Right lobe of liver (tissue), 6 donors: Measurements from ENCODE around the gene ADAM12. TPM values are rescaled to one million over a fixed set of nuclear protein-coding genes. Genes with fewer than 3 reads are reported as not detected.

Source experiments
- ATAC-seq, 4 donors: fragments of 200-7000 bp; cut with Tn5 transposase; one replicate each; pipeline ENCODE4 v1.9.1; 2020; ENCODE audit warnings: mild to moderate bottlenecking in 4 of 4, moderate library complexity in 4 of 4
- DNase-seq, 3 donors: peaks; one replicate each; pipeline ENCODE4 v3.0.0-alpha.2; 2020
- H3K27ac ChIP-seq, 3 donors: fragments of 200-600 bp; one replicate each; pipeline ENCODE4 v1.8.0; 2022
- H3K27me3 ChIP-seq, 2 donors: fragments of 200-600 bp; one replicate each; pipeline ENCODE4 v1.8.0; 2022
- H3K36me3 ChIP-seq, 4 donors: fragments of 200-600 bp; sonication (generic) in 1 of 4; one replicate each; pipeline versions ENCODE4 v1.5.1 to v1.8.0; 2017 to 2022; ENCODE audit warnings: control low read depth in 1 of 4
- H3K4me1 ChIP-seq, 4 donors: fragments of 200-600 bp; sonication (generic) in 1 of 4; one replicate each; pipeline versions ENCODE4 v1.5.1 to v1.8.0; 2017 to 2022; ENCODE audit warnings: control low read depth in 1 of 4
- H3K4me3 ChIP-seq, 3 donors: fragments of 200-600 bp; one replicate each; pipeline ENCODE4 v1.8.0; 2022
- H3K9me3 ChIP-seq, 4 donors: fragments of 200-600 bp; sonication (generic) in 1 of 4; one replicate each; pipeline versions ENCODE4 v1.5.1 to v1.8.0; 2017 to 2022; ENCODE audit warnings: control low read depth in 1 of 4
- CTCF ChIP-seq, 4 donors: fragments of 200-600 bp in 3 of 4; fragments of 450-650 bp in 1 of 4; IDR thresholded peaks; one replicate each; pipeline versions ENCODE4 v1.5.1 to v1.8.0; 2016 to 2022; ENCODE audit warnings: antibody characterized with exemption in 4 of 4, mild to moderate bottlenecking in 2 of 4
- POLR2A ChIP-seq: fragments of 450-650 bp; IDR thresholded peaks from one replicate; pipeline ENCODE4 v1.6.1; 2017; ENCODE audit warnings: antibody characterized with exemption, mild to moderate bottlenecking
- WGBS: methylation state at CpG from one replicate; pipeline ENCODE4 v1.1.6; 2018; ENCODE audit warnings: low coverage, low lambda C conversion rate; ENCODE audit not compliant: insufficient coverage; ENCODE audit errors: missing lambda C conversion rate; 5-methylcytosine and 5-hydroxymethylcytosine counted together
- intact Hi-C, 2 donors: fragments of 100-400 bp; cut with DNase I; formaldehyde crosslinking; loops; one replicate each; pipeline versions ENCODE4 v1.11.2 to v1.14.1; 2022
- total RNA-seq, 6 experiments: library from RNA; depleted of rRNA in 2 of 6; stranded (reverse); fragments of >200 nt in 2 of 6; fragmentation: NEBNext Ultra II Directional in 3 of 6; extraction: Animal tissue kit (Norgen Biotek cat#: 25700) in 3 of 6; gene quantifications; one replicate each; pipeline versions ENCODE4 v1.1.0 to v1.2.4, GENCODE V29; 2016 to 2023
- donor health status: DM: no; HTN: yes; CAD: no.
- donor health status: DM: no; HTN: no; CAD: no.
- donor health status: DM: no; HTN: no; CAD: no.
- donor health status: DM: no; HTN: yes; CAD: no.
- donor health status: DM: no; HTN: yes; CAD: no.

ADAM12 gene
- total RNA-seq, 6 experiments from 2014 or later = 0.06 to 1.3 (median 0.48) TPM; not detected in 2

GRCh38 chr10:126022841-126023240 lies 365.4 kb downstream of the ADAM12 start:
- no peaks in the 10 kb centered on the region for H3K27me3 ChIP-seq
- no peaks in the 10 kb centered on the region for H3K4me1 ChIP-seq
- no peaks in the 10 kb centered on the region for H3K36me3 ChIP-seq
- TF ChIP-seq CTCF (IDR thresholded peaks at IDR 0.05) = no peak
- no peak overlapping the region for H3K4me3 ChIP-seq
- no peak for ATAC-seq
- WGBS = 80% methylated on average over 5 of the region's 5 CpGs
- no peak for DNase-seq
- no peak overlapping the region for H3K27ac ChIP-seq
- intact Hi-C loops = no loop called here
- H3K9me3 ChIP-seq = no peaks in the 10 kb centered on the region

GRCh38 chr10:126021833-126022500 lies 366.3 kb downstream of the ADAM12 start:
- ATAC-seq = no peak
- Histone ChIP-seq H3K27ac (no peak overlapping the region), H3K27me3 (no peaks in the 10 kb centered on the region), H3K36me3 (no peaks in the 10 kb centered on the region), H3K9me3 (no peaks in the 10 kb centered on the region), H3K4me3 (no peak overlapping the region), H3K4me1 (no peaks in the 10 kb centered on the region)
- TF ChIP-seq POLR2A (no peak), CTCF (IDR thresholded peaks at IDR 0.05) (no peak)
- intact Hi-C loops = no loop called here
- no peak for DNase-seq
- WGBS = 52% methylated on average over 4 of the region's 5 CpGs

- intact Hi-C loops = no loop called here
- Histone ChIP-seq H3K27me3 (no peaks in the 10 kb centered on the region), H3K9me3 (no peaks in the 10 kb centered on the region), H3K4me3 (no peak overlapping the region), H3K27ac (no peak overlapping the region), H3K4me1 (no peaks in the 10 kb centered on the region), H3K36me3 (no peaks in the 10 kb centered on the region)
- no peak for ATAC-seq
- 50% methylated on average over 2 of the region's 2 CpGs for WGBS
- DNase-seq = no peak
- TF ChIP-seq POLR2A = no peak
- no peak for TF ChIP-seq CTCF (IDR thresholded peaks at IDR 0.05)
Measured at GRCh38 chr10:126017961-126018560, 370.2 kb downstream of the ADAM12 start.

GRCh38 chr10:126016882-126017281 lies 371.4 kb downstream of the ADAM12 start:
- no peaks in the 10 kb centered on the region for H3K4me1 ChIP-seq
- no peak for ATAC-seq
- TF ChIP-seq POLR2A = no peak
- no peak for TF ChIP-seq CTCF (IDR thresholded peaks at IDR 0.05)
- H3K27ac ChIP-seq = no peak overlapping the region
- no peaks in the 10 kb centered on the region for H3K9me3 ChIP-seq
- no peak for DNase-seq
- H3K27me3 ChIP-seq = no peaks in the 10 kb centered on the region
- intact Hi-C loops = no loop called here
- no peaks in the 10 kb centered on the region for H3K36me3 ChIP-seq
- 66% methylated on average over 3 of the region's 3 CpGs for WGBS
- no peak overlapping the region for H3K4me3 ChIP-seq
